Skeletal muscle tissue (tissue), 4 donors: ENCODE measurements around the gene POLR1G. TPM values are rescaled to one million over a fixed set of nuclear protein-coding genes. Genes with fewer than 3 reads are reported as not detected.
"Not testable (repeated sequence)": the region's sequence is repeated elsewhere in the genome, so short reads cannot be mapped to it uniquely, and the experiment has no call there.

ENCODE experiments used
- H3K27ac ChIP-seq: one replicate; pipeline ENCODE4 v1.7.0; 2013; ENCODE audit warnings: mild to moderate bottlenecking, low read depth, low read length, inconsistent platforms
- H3K27me3 ChIP-seq, 3 donors: one replicate each; pipeline ENCODE4 v1.7.0; 2013; ENCODE audit warnings: low read length in 3 of 3; ENCODE audit not compliant: control insufficient read depth in 3 of 3, insufficient read depth in 3 of 3
- H3K36me3 ChIP-seq, 3 donors: one replicate each; pipeline ENCODE4 v1.7.0; 2013; ENCODE audit warnings: low read length in 3 of 3; ENCODE audit not compliant: control insufficient read depth in 3 of 3, insufficient read depth in 3 of 3
- H3K4me1 ChIP-seq, 3 donors: one replicate each; pipeline ENCODE4 v1.7.0; 2013; ENCODE audit warnings: low read length in 3 of 3, mild to moderate bottlenecking in 3 of 3; ENCODE audit not compliant: control insufficient read depth in 3 of 3, insufficient read depth in 3 of 3
- H3K4me3 ChIP-seq, 3 donors: one replicate each; pipeline ENCODE4 v1.7.0; 2013; ENCODE audit warnings: low read length in 3 of 3
- H3K9ac ChIP-seq, 3 donors: one replicate each; pipeline ENCODE4 v1.7.0; 2013; ENCODE audit warnings: low read length in 3 of 3, mild to moderate bottlenecking in 3 of 3, moderate library complexity in 2 of 3, low read depth in 1 of 3
- H3K9me3 ChIP-seq, 3 donors: one replicate each; pipeline ENCODE4 v1.7.0; 2013; ENCODE audit warnings: low read length in 3 of 3; ENCODE audit not compliant: control insufficient read depth in 3 of 3
- total RNA-seq: library from RNA; depleted of rRNA; stranded (reverse); fragments of >200 nt; gene quantifications from one replicate; pipeline ENCODE4 v1.2.3, GENCODE V29; 2014
- donor health status: Osteomylitis.

Gene POLR1G
- total RNA-seq, 1 donor from 2014 or later = 7.3 TPM

DNA sequence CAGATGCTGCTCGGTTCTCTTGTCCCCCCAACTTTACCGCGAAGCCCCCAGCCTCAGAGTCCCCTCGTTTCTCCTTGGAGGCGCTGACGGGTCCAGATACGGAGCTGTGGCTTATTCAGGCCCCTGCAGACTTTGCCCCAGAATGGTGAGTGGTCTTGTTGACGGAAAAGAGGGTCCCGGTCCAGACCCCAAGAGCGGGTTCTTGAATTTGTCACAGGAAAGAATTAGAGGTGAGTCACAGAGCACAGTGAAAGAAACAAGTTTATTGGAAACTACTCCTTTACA, 589 bp downstream of the POLR1G start:
- H3K4me1 ChIP-seq = peaks cover 34 to 46% (median 37%) of the 10 kb centered on the region in 3 donors
- peaks cover 0 to 5% (median 5%) of the 10 kb centered on the region in 3 donors for H3K36me3 ChIP-seq
- H3K27ac ChIP-seq = no peak overlapping the region
- no peaks in the 10 kb centered on the region for H3K9me3 ChIP-seq
- H3K9ac ChIP-seq = peak overlapping the region; percentile 75 to 91 (median 91)
- peak overlapping the region; percentile 87 to 98 (median 93) for H3K4me3 ChIP-seq
- H3K27me3 ChIP-seq = peaks cover 0 to 17% (median 12%) of the 10 kb centered on the region in 3 donors

DNA sequence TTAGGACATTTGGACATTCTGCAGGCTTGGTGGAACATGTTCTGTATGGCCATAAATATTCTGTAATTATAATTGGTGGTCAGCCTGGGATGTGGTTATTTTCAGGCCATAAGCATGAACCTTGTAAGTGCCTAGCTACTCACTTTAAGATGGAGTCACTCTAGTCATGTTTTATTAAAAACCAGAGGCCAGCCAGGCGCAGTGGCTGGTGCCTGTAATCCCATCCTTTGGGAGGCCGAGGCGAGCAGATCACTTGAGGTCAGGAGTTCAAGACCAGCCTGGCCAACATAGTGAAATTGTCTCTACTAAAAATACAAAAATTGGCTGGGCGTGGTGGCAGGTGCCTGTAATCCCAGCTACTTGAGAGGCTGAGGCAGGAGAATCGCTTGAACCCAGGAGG, 1.1 kb downstream of the POLR1G start:
- H3K9ac ChIP-seq = peak overlapping the region in 1 of 3 donors; percentile 91
- H3K4me1 ChIP-seq = peaks cover 33 to 46% (median 36%) of the 10 kb centered on the region in 3 donors
- peaks cover 0 to 17% (median 12%) of the 10 kb centered on the region in 3 donors for H3K27me3 ChIP-seq
- H3K27ac ChIP-seq, H3K36me3 ChIP-seq, H3K9me3 ChIP-seq: not testable (repeated sequence)
- H3K4me3 ChIP-seq = peak overlapping the region in 1 of 3 donors; percentile 93

DNA sequence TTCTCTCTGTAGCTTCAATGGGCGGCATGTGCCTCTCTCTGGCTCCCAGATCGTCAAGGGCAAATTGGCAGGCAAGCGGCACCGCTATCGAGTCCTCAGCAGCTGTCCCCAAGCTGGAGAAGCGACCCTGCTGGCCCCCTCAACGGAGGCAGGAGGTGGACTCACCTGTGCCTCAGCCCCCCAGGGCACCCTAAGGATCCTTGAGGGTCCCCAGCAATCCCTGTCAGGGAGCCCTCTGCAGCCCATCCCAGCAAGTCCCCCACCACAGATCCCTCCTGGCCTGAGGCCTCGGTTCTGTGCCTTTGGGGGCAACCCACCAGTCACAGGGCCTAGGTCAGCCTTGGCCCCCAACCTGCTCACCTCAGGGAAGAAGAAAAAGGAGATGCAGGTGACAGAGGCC, 1.7 kb downstream of the POLR1G start:
- peaks cover 4 to 8% (median 5%) of the 10 kb centered on the region in 3 donors for H3K36me3 ChIP-seq
- H3K9ac ChIP-seq = no peak overlapping the region
- peaks cover 30 to 41% (median 31%) of the 10 kb centered on the region in 3 donors for H3K4me1 ChIP-seq
- no peak overlapping the region for H3K27ac ChIP-seq
- H3K9me3 ChIP-seq = no peaks in the 10 kb centered on the region
- H3K4me3 ChIP-seq = no peak overlapping the region
- peaks cover 0 to 12% (median 9%) of the 10 kb centered on the region in 3 donors for H3K27me3 ChIP-seq

DNA sequence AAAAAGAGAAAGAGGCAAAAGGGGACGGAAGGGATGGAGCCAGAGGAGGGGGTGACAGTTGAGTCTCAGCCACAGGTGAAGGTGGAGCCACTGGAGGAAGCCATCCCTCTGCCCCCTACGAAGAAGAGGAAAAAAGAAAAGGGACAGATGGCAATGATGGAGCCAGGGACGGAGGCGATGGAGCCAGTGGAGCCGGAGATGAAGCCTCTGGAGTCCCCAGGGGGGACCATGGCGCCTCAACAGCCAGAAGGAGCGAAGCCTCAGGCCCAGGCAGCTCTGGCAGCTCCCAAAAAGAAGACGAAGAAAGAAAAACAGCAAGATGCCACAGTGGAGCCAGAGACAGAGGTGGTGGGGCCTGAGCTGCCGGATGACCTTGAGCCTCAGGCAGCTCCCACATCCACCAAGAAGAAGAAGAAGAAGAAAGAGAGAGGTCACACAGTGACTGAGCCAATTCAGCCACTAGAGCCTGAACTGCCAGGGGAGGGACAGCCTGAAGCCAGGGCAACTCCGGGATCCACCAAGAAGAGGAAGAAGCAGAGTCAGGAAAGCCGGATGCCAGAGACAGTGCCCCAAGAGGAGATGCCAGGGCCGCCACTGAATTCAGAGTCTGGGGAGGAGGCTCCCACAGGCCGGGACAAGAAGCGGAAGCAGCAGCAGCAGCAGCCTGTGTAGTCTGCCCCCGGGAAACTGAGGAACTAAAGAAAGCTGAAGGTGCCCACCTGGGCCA, 2.5 kb downstream of the POLR1G start:
- no peak overlapping the region for H3K9ac ChIP-seq
- no peaks in the 10 kb centered on the region for H3K9me3 ChIP-seq
- no peak overlapping the region for H3K27ac ChIP-seq
- peaks cover 0 to 12% (median 5%) of the 10 kb centered on the region in 3 donors for H3K27me3 ChIP-seq
- H3K36me3 ChIP-seq = peaks cover 11 to 15% (median 12%) of the 10 kb centered on the region in 3 donors
- H3K4me3 ChIP-seq = no peak overlapping the region
- peaks cover 28 to 37% (median 29%) of the 10 kb centered on the region in 3 donors for H3K4me1 ChIP-seq

DNA sequence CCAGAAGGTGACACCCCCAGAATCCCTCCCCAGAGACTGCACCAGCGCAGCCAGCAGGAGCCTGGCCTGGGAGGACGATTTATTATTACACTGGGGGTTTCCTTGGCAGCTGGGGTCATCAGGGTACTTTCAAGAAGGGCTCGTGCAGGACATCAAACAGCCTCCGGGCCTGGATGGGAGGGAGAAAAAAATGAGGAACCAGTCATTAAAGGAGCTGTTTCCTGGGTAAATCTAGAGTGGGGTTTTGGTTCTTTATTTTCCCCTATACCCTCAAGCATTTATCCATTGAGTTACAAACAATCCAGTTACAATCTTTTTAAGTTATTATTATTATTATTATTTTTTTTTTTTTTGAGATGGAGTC, 3.1 kb downstream of the POLR1G start:
- H3K27me3 ChIP-seq = peaks cover 0 to 7% (median 2%) of the 10 kb centered on the region in 3 donors
- H3K4me1 ChIP-seq = peaks cover 22 to 32% (median 23%) of the 10 kb centered on the region in 3 donors
- H3K36me3 ChIP-seq = peaks cover 15 to 20% (median 16%) of the 10 kb centered on the region in 3 donors
- H3K27ac ChIP-seq = no peak overlapping the region
- no peak overlapping the region for H3K4me3 ChIP-seq
- H3K9ac ChIP-seq = no peak overlapping the region
- H3K9me3 ChIP-seq = no peaks in the 10 kb centered on the region

DNA sequence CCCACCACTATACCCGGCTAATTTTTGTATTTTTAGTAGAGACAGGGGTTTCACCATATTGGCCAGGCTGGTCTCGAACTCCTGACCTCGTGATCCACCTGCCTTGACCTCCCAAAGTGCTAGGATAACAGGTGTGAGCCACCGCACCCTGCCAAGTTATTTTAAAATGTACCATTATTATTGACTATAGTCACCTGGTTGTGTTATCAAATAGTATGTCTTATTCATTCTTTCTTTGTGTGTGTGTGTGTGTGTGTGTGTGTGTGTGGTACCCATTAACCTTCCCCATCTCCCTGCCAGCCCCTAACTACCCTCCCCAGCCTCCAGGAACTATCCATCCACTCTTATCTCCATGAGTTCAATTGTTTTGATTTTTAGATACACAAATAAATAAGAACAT, 3.9 kb downstream of the POLR1G start:
- H3K9me3 ChIP-seq, H3K9ac ChIP-seq, H3K4me3 ChIP-seq, H3K27ac ChIP-seq, H3K27me3 ChIP-seq: not testable (repeated sequence)
- peaks cover 18 to 22% (median 18%) of the 10 kb centered on the region in 3 donors for H3K36me3 ChIP-seq
- peaks cover 15 to 24% (median 21%) of the 10 kb centered on the region in 3 donors for H3K4me1 ChIP-seq

DNA sequence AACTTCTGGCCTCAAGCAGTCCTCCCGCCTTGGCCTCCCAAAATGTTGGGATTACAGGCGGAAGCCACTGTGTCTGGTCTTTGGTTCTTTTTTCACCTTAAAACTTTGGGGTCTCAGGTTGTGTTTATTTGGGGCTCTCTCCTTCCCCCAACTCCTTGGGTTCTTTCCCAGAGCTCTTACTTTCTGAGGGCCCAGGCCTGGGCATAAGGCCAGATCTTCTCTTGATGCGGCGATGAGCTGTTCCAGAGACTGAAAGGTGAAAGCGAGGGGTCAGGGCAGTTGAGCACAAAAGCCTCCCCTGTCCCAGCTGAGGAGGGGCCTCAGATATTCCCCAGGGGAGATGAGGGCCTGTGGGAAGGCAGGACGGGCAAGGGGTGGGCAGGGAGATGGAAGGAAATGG, 7.1 kb downstream of the POLR1G start:
- Histone ChIP-seq H3K27ac (no peak overlapping the region), H3K4me3 (no peak overlapping the region), H3K36me3 (peaks cover 24 to 33% (median 27%) of the 10 kb centered on the region in 3 donors), H3K9ac (no peak overlapping the region), H3K9me3 (no peaks in the 10 kb centered on the region), H3K4me1 (no peaks in the 10 kb centered on the region), H3K27me3 (no peaks in the 10 kb centered on the region)

DNA sequence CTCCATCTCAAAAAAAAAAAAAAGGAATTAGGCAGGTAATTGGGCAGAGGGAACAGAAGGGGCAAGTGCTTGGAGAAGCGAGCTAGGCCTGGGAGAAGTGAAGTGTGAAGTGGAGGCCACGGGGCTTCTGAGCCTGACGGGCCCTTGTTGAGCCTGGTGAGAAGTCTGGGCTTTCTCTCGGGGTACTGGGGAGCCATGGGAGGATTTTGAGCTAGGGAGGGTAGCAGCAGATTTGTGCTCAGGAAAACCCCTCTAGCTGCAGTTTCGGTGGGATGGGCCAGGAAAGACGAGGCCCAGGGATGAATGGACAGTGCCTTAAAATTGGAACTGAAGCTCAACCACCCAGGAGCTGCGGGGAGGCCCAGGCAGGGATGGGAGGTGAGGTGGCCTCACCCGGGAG, 8.0 kb downstream of the POLR1G start:
- Histone ChIP-seq H3K27ac (no peak overlapping the region), H3K9ac (no peak overlapping the region), H3K4me3 (no peak overlapping the region), H3K9me3 (no peaks in the 10 kb centered on the region), H3K27me3 (no peaks in the 10 kb centered on the region), H3K36me3 (peaks cover 27 to 35% (median 28%) of the 10 kb centered on the region in 3 donors), H3K4me1 (no peaks in the 10 kb centered on the region)

DNA sequence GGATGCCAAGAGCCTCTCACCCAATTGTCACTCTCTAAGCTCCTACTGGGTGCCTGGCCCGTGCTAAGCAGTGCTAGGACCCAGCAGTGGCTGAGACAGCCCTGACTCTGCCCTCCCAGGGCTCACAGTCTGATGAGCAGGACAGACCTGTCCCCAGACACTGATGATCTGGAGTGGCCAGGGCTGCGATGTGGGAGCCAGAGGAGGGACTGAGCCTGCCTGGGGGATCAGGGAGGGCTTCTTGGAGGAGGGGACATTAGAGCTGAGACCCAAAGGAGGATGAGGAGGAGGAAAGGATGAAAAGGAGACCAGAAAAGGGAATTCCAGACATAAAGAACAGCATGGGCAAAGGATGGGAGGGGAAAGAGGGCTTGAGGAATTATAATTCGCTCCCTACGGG, 10.7 kb downstream of the POLR1G start:
- Histone ChIP-seq H3K4me3 (no peak overlapping the region), H3K9me3 (no peaks in the 10 kb centered on the region), H3K27me3 (no peaks in the 10 kb centered on the region), H3K4me1 (peaks cover 0 to 5% (median 0%) of the 10 kb centered on the region in 3 donors), H3K36me3 (peaks cover 36 to 44% (median 37%) of the 10 kb centered on the region in 3 donors), H3K27ac (no peak overlapping the region), H3K9ac (no peak overlapping the region)

DNA sequence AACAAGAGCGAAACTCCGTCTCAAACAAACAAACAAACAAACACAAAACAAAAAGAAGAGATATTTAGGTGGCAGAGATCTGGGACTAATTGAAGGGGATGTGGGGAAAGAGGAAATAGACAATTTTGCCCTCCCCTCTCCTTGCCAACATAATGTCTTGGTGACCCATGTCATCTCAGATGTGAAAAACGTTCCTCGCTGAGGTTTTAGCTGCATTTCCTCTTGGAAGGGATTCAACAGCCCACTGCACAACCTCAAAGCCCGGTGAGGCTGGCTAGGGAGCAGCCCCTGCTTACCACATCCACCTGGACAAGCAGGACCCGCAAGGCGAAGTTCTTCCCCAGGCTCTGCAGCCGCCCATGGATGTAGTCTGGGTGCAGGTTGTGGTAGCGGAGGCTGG, 12.4 kb downstream of the POLR1G start:
- no peaks in the 10 kb centered on the region for H3K9me3 ChIP-seq
- no peak overlapping the region for H3K9ac ChIP-seq
- peaks cover 25 to 36% (median 34%) of the 10 kb centered on the region in 3 donors for H3K36me3 ChIP-seq
- no peak overlapping the region for H3K27ac ChIP-seq
- no peaks in the 10 kb centered on the region for H3K27me3 ChIP-seq
- peaks cover 6 to 16% (median 6%) of the 10 kb centered on the region in 3 donors for H3K4me1 ChIP-seq
- no peak overlapping the region for H3K4me3 ChIP-seq
